22Rv1 (cell line): ENCODE measurements around the gene PITPNM1.

Experiments
- H3K27ac ChIP-seq: fragments of 450-650 bp; 2 replicates; pipeline ENCODE4 v1.5.1; 2017
- ZFX ChIP-seq: fragments of 450-650 bp; IDR thresholded peaks from 2 replicates; pipeline ENCODE4 v1.6.1; 2017; ENCODE audit warnings: antibody characterized with exemption, borderline replicate concordance
- TF ChIP-seq, protein P1 (sequence below): fragments of 450-650 bp; IDR thresholded peaks from 2 replicates; pipeline ENCODE4 v1.5.1; 2017; ENCODE audit warnings: mild to moderate bottlenecking

PITPNM1 gene

GRCh38 chr11:67468759-67469507 lies 36.2 kb downstream of the PITPNM1 start, which contains the start of gene TMEM134:
Gene TMEM134, minus strand, starts transcription at chr11:67469251. Its CDS starts 59 bp downstream, at chr11:67469192.
- peak within 1 kb of the TSS; percentile 98 for H3K27ac ChIP-seq
- TF ChIP-seq, protein P1, sequence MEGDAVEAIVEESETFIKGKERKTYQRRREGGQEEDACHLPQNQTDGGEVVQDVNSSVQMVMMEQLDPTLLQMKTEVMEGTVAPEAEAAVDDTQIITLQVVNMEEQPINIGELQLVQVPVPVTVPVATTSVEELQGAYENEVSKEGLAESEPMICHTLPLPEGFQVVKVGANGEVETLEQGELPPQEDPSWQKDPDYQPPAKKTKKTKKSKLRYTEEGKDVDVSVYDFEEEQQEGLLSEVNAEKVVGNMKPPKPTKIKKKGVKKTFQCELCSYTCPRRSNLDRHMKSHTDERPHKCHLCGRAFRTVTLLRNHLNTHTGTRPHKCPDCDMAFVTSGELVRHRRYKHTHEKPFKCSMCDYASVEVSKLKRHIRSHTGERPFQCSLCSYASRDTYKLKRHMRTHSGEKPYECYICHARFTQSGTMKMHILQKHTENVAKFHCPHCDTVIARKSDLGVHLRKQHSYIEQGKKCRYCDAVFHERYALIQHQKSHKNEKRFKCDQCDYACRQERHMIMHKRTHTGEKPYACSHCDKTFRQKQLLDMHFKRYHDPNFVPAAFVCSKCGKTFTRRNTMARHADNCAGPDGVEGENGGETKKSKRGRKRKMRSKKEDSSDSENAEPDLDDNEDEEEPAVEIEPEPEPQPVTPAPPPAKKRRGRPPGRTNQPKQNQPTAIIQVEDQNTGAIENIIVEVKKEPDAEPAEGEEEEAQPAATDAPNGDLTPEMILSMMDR: peak; percentile 72
- no peak for TF ChIP-seq ZFX

DNA sequence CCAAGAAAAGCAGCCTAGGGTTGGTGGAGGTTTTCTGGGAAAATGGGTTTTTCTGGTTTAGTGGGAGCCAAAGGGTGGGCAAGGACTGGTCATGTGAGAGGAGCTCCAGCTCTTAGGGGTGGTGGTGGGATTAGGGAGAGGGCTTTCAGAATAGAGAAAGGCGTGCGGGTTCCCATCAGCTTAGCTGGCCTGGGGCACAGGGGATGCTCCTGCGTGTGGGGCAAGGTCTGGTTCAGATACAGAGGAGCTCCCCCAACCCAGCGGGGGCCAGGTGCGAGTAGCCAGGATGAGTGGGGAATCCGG lies 36.8 kb downstream of the PITPNM1 start:
- no peak for TF ChIP-seq ZFX
- TF ChIP-seq, protein P1: no peak
- peak overlapping the region; percentile 98 for H3K27ac ChIP-seq

- no peak for TF ChIP-seq ZFX
- TF ChIP-seq, protein P1: no peak
- H3K27ac ChIP-seq: peak overlapping the region; percentile 98
Measured at GRCh38 chr11:67468056-67468455, 37.1 kb downstream of the PITPNM1 start.

DNA sequence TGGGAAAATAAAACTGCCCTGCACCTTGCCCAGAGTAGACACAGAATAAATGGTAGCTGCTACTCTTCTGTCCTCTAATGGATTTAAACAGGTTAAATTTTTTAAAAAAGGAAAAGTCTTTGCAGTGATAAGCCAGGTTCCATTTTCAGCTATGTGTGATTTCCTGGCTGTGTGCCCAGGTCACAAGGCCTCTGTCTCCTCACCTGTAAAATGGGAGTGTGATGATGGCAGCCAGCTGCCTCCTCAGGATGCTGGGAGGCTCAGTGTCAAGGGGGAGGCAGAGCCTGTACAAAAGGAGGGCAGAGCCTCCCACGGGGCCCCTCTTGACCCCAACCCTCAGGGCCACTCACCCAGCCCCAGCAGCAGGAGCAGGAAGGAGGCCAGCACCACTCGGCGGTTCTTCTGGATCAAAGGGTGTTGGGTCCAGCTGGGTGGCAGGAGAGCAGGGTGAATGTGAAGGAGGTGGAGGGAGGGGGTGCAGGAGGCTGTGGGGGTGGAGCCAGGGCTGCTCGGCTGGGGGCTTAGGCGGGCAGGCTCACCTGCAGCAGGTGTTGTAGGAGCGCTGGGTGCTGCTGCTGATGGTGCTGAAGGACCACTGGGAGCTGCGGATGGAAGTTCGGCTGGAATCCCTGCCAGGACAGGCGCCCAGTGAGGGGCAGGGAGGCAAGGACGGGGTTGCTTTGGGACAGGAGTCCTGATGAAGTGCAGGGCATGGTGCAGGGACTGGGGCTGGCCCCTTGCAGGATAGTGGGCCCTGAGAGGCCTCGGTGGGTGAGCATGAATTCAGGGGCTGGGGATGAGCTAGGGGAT lies 38.0 kb downstream of the PITPNM1 start:
- H3K27ac ChIP-seq: peak overlapping the region; percentile 98
- no peak for TF ChIP-seq ZFX
- TF ChIP-seq, protein P1: no peak

- H3K27ac ChIP-seq: peak overlapping the region; percentile 98
- TF ChIP-seq, protein P1: no peak
- no peak for TF ChIP-seq ZFX
Measured at GRCh38 chr11:67466367-67466766, 38.8 kb downstream of the PITPNM1 start.

DNA sequence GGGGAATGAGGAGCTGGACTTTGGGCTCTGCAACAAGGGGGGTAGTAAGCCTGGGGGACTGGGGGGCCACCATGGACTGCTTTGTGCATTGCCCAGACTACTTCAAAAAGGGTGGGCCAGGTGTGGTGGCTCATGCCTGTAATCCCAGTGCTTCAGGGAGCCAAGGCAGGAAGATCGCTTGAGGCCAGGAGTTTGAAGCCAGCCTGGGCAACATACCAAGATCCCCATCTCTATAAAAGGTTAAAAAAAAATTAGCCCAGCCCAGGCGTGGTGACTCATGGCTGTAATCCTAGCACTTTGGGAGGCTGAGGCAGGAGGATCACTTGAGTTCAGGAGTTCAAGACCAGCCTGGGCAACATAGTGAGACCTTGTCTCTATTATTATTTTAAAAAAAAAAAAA lies 39.6 kb downstream of the PITPNM1 start:
- H3K27ac ChIP-seq: peak overlapping the region; percentile 98

DNA sequence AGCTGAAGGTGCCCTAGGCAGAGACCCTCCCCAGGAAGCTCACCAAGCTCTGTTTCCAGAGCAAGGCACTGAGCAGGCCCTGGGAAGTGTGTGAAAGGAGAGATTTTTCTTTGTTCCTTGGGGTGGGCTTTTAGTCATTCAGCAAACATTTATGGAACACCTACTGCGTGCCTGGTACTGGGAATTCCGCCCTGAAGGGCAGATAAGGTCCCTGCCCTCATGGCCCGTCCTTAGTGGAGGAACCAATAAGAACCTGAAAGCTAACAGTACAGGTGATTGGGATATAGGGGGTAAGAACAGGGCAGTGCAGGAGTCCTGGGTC lies 40.0 kb downstream of the PITPNM1 start:
- no peak for TF ChIP-seq ZFX
- TF ChIP-seq, protein P1: no peak
- peak overlapping the region; percentile 98 for H3K27ac ChIP-seq
